COLO668 (cell line): ENCODE data around the gene CNTNAP3.
"Not testable (repeated sequence)": the region's sequence is repeated elsewhere in the genome, so short reads cannot be mapped to it uniquely, and the experiment has no call there.

ENCODE experiments used
- DNase-seq: peaks from one replicate; lab custom pipeline; 2025; ENCODE audit not compliant: unreplicated experiment; lab: John Stamatoyannopoulos, UW

Gene CNTNAP3

GRCh38 chr9:39073537-39073936, 214.4 kb downstream of the CNTNAP3 start:
- not testable (repeated sequence) for DNase-seq

GRCh38 chr9:39067683-39068082, 220.3 kb downstream of the CNTNAP3 start:
- not testable (repeated sequence) for DNase-seq

- not testable (repeated sequence) for DNase-seq
Measured at GRCh38 chr9:39062966-39063365, 225.0 kb downstream of the CNTNAP3 start.

- not testable (repeated sequence) for DNase-seq
Measured at GRCh38 chr9:39054453-39054852, 233.5 kb downstream of the CNTNAP3 start.

- DNase-seq, result not testable (repeated sequence)
Measured at GRCh38 chr9:39046833-39047232, 241.1 kb downstream of the CNTNAP3 start.

- not testable (repeated sequence) for DNase-seq
Measured at GRCh38 chr9:39042352-39042803, 245.6 kb downstream of the CNTNAP3 start.

- not testable (repeated sequence) for DNase-seq
Measured at GRCh38 chr9:39041774-39042173, 246.2 kb downstream of the CNTNAP3 start.

- DNase-seq, result not testable (repeated sequence)
Measured at GRCh38 chr9:39039148-39039547, 248.8 kb downstream of the CNTNAP3 start.

- DNase-seq, result not testable (repeated sequence)
Measured at GRCh38 chr9:39038221-39038620, 249.7 kb downstream of the CNTNAP3 start.

- not testable (repeated sequence) for DNase-seq
Measured at GRCh38 chr9:39033849-39034248, 254.1 kb downstream of the CNTNAP3 start.

- DNase-seq, result not testable (repeated sequence)
Measured at GRCh38 chr9:39030204-39031019, 257.6 kb downstream of the CNTNAP3 start.

GRCh38 chr9:39028855-39029254, 259.1 kb downstream of the CNTNAP3 start:
- DNase-seq, result not testable (repeated sequence)

- not testable (repeated sequence) for DNase-seq
Measured at GRCh38 chr9:39028168-39028567, 259.8 kb downstream of the CNTNAP3 start.

- not testable (repeated sequence) for DNase-seq
Measured at GRCh38 chr9:39025911-39026588, 261.9 kb downstream of the CNTNAP3 start.
